HepG2 (cell line): ENCODE results near the gene GPATCH4. TPM values are rescaled to one million over a fixed set of nuclear protein-coding genes. Genes with fewer than 3 reads are reported as not detected.

Experiments
- ARID5B ChIP-seq: IDR thresholded peaks from 2 replicates; pipeline ENCODE4 v1.4.0; 2020; ENCODE audit warnings: mild to moderate bottlenecking, missing genetic modification reagents
- CSRNP2 ChIP-seq: sonication (generic); formaldehyde crosslinking; conservative IDR thresholded peaks from 2 replicates; pipeline ENCODE4 v1.8.0; 2022; ENCODE audit warnings: low read depth, missing genetic modification reagents
- HMGXB4 ChIP-seq, 2 experiments: sonication (generic) in 1 of 2; formaldehyde crosslinking in 1 of 2; IDR thresholded peaks; 2 replicates each; pipeline versions ENCODE4 v1.4.0 to v1.6.1; 2018 to 2020; ENCODE audit warnings: missing genetic modification reagents in 2 of 2, borderline replicate concordance in 1 of 2, low read depth in 1 of 2, mild to moderate bottlenecking in 1 of 2, missing biosample characterization in 1 of 2
- PITX1 ChIP-seq: sonication (generic); formaldehyde crosslinking; IDR thresholded peaks from 2 replicates; pipeline ENCODE4 v1.5.1; 2020; ENCODE audit warnings: mild to moderate bottlenecking, missing genetic modification reagents
- RAD21 ChIP-seq: fragments of 450-650 bp; formaldehyde crosslinking; IDR thresholded peaks from 2 replicates; pipeline ENCODE4 v1.5.0; 2020; ENCODE audit warnings: mild to moderate bottlenecking
- REL ChIP-seq: sonication (generic); formaldehyde crosslinking; conservative IDR thresholded peaks from 2 replicates; pipeline ENCODE4 v1.8.0; 2022; ENCODE audit warnings: mild to moderate bottlenecking, missing genetic modification reagents, moderate library complexity
- ZNF234 ChIP-seq: sonication (generic); formaldehyde crosslinking; conservative IDR thresholded peaks from 2 replicates; pipeline ENCODE4 v1.5.1; 2020; ENCODE audit warnings: mild to moderate bottlenecking, missing genetic modification reagents
- ZZZ3 ChIP-seq: sonication (generic); formaldehyde crosslinking; IDR thresholded peaks from 2 replicates; pipeline ENCODE4 v1.4.0; 2020; ENCODE audit warnings: missing genetic modification reagents, mild to moderate bottlenecking, borderline replicate concordance
- polyA plus RNA-seq, 8 experiments: library from polyadenylated mRNA; depleted of rRNA in 3 of 8; stranded (reverse) in 7 of 8; unstranded in 1 of 8; fragments of >200 nt; fragmentation: Illumina TruSeq in 4 of 8; extraction: Trizol in 4 of 8; gene quantifications; 2 replicates each; pipeline versions ENCODE4 v1.2.1 to v1.2.3, GENCODE V29; 2011 to 2016; ENCODE audit warnings: low read depth in 4 of 8, missing spikeins in 1 of 8, mixed read lengths in 1 of 8; ENCODE audit not compliant: insufficient read depth in 1 of 8
- total RNA-seq, 5 experiments: library from RNA; depleted of rRNA; stranded (reverse); fragments of >200 nt; fragmentation: Illumina TruSeq; extraction: Trizol; gene quantifications; 2 replicates each; pipeline ENCODE4 v1.2.3, GENCODE V29; 2016; ENCODE audit warnings: low read depth in 1 of 5
- TF ChIP-seq, protein P1 (sequence below): sonication (generic); formaldehyde crosslinking; IDR thresholded peaks from 2 replicates; pipeline ENCODE4 v1.4.0; 2020; ENCODE audit warnings: missing genetic modification reagents, borderline replicate concordance
- TF ChIP-seq, protein P2 (sequence below): sonication (generic); formaldehyde crosslinking; conservative IDR thresholded peaks from 2 replicates; pipeline ENCODE4 v1.4.0; 2020; ENCODE audit warnings: missing genetic modification reagents

The GPATCH4 gene
- total and polyA plus RNA-seq, 2 of the 13 experiments (the other 11 are each of a cell fraction or from before 2014, with no cell fraction given), result 19.2 to 37.9 TPM

GRCh38 chr1:156608036-156608674 is 6.9 kb upstream of the GPATCH4 start (continued):
- TF ChIP-seq, protein P1, sequence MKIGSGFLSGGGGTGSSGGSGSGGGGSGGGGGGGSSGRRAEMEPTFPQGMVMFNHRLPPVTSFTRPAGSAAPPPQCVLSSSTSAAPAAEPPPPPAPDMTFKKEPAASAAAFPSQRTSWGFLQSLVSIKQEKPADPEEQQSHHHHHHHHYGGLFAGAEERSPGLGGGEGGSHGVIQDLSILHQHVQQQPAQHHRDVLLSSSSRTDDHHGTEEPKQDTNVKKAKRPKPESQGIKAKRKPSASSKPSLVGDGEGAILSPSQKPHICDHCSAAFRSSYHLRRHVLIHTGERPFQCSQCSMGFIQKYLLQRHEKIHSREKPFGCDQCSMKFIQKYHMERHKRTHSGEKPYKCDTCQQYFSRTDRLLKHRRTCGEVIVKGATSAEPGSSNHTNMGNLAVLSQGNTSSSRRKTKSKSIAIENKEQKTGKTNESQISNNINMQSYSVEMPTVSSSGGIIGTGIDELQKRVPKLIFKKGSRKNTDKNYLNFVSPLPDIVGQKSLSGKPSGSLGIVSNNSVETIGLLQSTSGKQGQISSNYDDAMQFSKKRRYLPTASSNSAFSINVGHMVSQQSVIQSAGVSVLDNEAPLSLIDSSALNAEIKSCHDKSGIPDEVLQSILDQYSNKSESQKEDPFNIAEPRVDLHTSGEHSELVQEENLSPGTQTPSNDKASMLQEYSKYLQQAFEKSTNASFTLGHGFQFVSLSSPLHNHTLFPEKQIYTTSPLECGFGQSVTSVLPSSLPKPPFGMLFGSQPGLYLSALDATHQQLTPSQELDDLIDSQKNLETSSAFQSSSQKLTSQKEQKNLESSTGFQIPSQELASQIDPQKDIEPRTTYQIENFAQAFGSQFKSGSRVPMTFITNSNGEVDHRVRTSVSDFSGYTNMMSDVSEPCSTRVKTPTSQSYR (CRISPR knock-in tag), result no peak
- no peak for TF ChIP-seq CSRNP2 (CRISPR knock-in tag)
- TF ChIP-seq ZNF234 (CRISPR knock-in tag), result no peak
- no peak for TF ChIP-seq ZZZ3 (CRISPR knock-in tag)
- TF ChIP-seq, protein P2, sequence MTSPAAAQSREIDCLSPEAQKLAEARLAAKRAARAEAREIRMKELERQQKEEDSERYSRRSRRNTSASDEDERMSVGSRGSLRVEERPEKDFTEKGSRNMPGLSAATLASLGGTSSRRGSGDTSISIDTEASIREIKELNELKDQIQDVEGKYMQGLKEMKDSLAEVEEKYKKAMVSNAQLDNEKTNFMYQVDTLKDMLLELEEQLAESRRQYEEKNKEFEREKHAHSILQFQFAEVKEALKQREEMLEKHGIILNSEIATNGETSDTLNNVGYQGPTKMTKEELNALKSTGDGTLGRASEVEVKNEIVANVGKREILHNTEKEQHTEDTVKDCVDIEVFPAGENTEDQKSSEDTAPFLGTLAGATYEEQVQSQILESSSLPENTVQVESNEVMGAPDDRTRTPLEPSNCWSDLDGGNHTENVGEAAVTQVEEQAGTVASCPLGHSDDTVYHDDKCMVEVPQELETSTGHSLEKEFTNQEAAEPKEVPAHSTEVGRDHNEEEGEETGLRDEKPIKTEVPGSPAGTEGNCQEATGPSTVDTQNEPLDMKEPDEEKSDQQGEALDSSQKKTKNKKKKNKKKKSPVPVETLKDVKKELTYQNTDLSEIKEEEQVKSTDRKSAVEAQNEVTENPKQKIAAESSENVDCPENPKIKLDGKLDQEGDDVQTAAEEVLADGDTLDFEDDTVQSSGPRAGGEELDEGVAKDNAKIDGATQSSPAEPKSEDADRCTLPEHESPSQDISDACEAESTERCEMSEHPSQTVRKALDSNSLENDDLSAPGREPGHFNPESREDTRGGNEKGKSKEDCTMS (CRISPR knock-in tag), result no peak
- no peak; the same call in 1 of the 2 replicates for TF ChIP-seq ARID5B (CRISPR knock-in tag)
- 0 out of 4 replicates have a peak, but pooled peaks of 1 of the 2 experiments have one; percentile 40 for TF ChIP-seq HMGXB4 (CRISPR knock-in tag; IDR thresholded peaks at IDR 0.05; ENCODE audit: borderline replicate concordance in 1 of 2, low read depth in 1 of 2)
- TF ChIP-seq REL (CRISPR knock-in tag), result no peak
- TF ChIP-seq RAD21 (CRISPR knock-in tag), result peak; percentile 59
- TF ChIP-seq PITX1 (CRISPR knock-in tag), result no peak
